ENCODE measurements around the gene BET1L. TPM values are rescaled to one million over a fixed set of nuclear protein-coding genes. Genes with fewer than 3 reads are reported as not detected.
"Not testable (repeated sequence)": the region's sequence is repeated elsewhere in the genome, so short reads cannot be mapped to it uniquely, and the experiment has no call there.

BET1L gene
- total RNA-seq, 1 donor, result 27.2 TPM

DNA sequence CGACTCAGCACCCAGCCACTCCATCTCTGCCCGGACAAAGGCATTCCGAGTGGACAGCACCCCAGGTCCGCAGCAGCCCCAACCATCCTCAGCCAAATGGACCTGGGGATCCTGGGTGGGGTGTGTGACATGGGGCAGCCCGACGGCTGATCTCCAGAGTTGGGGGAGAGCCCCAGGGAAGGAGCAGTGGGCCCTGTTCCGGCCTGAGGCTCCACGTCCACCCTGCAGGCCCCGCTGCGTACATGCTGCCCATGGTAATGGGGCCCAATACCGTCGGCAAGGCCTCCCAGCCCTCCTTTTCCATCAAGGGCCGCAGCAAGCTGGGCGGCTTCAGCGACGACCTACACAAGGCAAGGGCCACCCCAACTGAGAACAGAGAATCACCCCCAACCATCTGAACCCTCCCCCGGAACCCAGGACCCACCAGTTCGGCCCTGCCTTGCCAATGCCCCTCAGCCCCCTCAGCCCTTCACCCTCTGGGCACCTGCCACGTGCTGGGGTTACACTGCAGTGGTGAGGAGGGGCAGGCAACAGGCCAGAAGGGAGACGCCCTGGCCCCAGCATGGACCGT is 8.9 kb downstream of the BET1L start:
- no peak for DNase-seq (ENCODE audit: low read depth in 2 of 3, low spot score in 2 of 3)

DNA sequence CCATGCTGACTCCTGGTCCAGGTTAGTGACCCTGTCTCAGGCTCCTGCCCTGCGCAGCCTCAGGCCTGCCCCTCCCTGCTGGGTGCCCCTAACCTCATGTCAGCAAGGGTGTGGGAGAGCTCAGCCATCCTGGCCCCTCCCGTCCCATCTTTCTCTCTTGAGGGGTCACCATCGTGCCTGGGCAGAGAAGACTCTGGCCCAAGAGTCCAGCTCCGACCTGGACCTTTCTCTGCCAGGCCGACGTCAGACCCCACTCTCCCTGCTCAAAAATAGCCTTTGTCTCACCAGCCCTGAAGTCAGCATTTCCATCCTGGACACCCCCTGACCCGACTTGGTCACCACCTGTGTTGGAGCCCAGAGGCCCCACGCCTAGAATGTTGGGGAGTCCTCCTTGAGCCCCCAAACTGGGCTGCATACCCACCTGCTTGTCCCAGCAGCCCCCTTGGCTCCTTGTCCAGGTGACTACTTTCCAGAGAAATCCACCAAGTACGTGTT is 9.4 kb downstream of the BET1L start:
- DNase-seq (ENCODE audit: low read depth in 2 of 3, low spot score in 2 of 3), result no peak

DNA sequence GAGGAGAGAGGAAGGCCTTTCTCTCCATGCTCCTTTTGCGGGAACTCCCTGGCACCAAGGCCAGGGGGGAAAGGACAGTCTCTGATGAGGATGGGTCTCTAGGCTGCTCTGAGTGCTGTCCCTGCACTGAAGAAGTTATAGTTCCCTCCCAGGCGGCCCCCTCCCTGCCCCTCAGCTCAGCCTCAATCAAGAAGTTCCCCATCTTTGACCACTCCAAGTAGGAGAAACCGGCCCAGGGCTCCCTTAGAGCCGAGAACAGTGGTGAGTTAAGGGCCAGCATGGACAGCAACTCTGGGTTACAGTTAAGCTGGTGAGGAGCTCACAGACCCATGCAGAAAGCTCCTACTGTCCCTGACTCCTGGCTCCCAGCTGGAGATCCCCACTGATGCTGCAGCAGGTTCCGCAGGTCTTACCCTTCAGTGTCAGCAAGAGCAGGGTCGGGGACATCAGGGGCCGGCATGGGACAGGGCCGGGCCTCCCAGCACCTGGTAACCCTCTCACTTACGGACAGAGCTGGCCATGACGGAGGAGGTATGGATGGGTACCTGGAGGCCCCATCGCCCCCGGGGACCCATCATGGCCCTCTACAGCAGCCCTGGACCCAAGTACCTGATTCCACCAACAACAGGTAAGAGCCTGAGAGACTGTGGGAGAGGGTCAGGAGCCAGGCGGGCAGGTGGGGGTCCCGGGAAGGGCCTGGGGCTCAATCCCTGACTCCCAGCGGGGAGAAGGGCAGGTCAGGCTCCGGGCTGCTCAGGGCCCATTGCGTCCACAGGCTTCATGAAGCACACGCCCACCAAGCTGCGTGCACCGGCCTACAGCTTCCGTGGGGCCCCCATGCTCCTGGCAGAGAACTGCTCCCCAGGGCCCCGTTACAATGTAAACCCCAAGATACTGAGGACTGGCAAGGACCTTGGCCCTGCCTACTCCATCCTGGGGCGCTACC is 10.1 kb downstream of the BET1L start:
- DNase-seq (ENCODE audit: low read depth in 2 of 3, low spot score in 2 of 3), result no peak

DNA sequence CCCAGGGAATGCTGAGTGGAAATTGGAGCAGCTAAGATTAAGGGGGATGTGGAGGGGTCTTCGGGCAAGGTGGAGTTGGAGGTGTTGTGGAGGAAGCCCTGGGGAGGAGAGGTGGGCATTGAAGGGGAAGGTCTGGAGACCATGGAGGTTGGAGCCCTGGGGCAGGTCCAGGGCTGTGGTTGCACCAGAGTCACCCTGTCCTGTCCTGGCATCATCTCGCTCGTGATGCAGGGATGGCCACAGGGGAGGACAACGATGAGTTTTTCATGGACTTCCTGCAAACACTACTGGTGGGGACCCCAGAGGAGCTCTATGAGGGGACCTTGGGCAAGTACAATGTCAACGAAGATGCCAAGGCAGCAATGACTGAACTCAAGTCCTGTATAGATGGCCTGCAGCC is 13.7 kb downstream of the BET1L start:
- DNase-seq (ENCODE audit: low read depth in 2 of 3, low spot score in 2 of 3), result not testable (repeated sequence)

DNA sequence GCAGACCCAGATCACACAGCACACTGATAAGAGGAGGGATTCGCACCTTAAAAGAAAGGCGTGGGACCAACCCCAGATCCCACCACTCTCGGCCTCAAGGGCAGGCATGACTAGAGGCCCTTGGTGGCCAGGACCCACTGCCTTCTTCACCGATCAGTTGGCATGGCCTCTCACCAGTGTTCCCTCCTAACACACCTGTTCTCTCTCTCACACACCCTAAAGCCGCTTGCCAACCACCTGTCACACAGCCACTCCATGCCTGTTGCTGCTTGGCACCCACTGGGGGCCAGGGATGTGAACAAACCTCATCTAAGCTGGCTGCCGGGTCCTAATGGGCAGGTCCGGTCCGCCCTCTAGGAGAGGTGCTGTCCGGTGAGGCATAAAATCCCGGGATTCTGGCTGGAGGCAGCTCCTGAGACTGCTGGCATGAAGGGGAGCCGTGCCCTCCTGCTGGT is 14.5 kb downstream of the BET1L start, which contains the start of gene SCGB1C1:
Gene SCGB1C1 (plus strand): TSS at position 405 of the 455 bp plus-strand sequence. CDS start 22 bp downstream, at position 427.
- not testable (repeated sequence) for DNase-seq (ENCODE audit: low read depth in 2 of 3, low spot score in 2 of 3)

DNA sequence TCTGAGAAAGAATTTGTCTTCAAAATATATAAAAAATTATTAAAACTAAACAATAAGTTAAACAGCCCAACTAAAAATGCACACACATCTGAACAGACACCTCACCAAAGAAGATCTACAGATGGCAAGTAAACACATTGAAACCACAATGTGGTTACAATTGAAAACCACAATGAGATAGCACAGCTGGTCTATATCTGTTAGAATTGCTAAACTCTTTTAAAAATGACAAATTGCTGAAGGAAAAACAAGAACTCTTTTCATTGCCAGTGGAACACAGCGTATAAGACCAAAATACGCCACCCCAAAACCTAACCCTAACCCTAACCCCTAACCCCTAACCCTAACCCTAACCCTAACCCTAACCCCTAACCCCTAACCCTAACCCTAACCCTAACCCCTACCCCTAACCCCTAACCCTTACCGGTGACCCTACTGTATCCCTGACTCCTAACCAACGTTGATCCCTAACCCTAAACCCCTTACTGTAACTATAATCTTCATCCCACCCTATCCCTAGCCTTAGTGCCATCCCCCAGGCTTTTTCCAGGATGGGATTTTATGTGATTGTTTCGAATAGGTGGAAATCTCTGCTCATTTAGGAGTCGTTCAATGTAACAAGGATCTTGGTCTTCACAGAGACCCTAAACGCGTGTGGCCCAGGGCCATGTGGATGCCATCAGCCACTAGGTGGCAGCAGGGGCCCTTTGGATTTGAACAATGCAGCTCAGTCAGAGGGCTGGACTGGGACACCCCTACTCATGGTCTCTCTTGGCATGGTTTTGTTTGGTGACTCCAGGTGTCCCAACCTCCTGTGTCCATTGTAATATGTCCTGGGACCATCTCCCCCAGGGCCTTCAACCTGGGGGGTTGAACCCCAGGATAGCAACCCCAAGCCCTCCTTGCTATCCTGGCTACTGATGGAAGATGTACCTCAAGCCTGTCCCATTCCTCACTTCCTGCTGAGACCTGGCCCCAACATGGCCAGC is 15.4 kb downstream of the BET1L start:
- DNase-seq (ENCODE audit: low read depth in 2 of 3, low spot score in 2 of 3), result not testable (repeated sequence)

DNA sequence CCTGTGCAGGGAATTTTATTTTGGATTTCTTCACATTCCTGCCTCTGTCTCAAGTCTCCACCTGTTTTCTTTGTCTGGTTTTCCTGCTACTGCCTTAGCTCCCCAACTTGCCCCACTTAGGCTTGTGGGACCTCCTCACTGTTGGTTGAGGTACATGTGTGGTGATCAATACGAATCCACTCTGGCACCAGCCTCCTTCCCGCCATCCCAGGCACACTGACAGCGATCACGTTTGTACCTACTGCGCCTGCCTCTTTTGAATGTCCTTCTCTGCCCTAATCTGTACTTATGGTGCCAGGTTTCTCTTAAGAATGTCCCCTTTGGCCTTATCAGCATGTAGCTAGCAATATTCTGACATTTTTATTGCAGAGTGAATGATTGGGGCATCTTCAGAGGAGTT is 16.7 kb downstream of the BET1L start:
- not testable (repeated sequence) for DNase-seq (ENCODE audit: low read depth in 2 of 3, low spot score in 2 of 3)

DNA sequence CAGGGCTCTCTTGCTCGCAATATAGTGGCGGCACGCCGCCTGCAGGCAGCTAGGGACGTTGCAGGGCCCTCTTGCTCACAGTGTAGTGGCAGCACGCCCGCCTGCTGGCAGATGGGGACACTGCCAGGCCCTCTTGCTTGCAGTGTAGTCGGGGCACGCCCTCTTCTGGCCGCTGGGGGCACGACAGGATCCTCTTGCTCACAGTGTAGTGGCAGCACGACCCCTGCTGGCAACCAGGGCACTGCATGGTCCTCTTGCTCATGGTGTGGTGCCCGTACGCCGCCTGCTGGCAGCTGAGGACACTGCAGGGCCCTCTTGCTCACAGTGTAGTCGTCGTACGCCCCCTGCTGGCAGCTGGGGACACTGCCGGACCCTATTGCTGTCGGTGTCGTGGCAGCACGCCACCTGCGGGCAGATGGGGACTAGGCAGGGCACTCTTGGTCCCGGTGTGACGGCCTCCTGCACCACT is 17.3 kb downstream of the BET1L start:
- not testable (repeated sequence) for DNase-seq (ENCODE audit: low read depth in 2 of 3, low spot score in 2 of 3)

DNA sequence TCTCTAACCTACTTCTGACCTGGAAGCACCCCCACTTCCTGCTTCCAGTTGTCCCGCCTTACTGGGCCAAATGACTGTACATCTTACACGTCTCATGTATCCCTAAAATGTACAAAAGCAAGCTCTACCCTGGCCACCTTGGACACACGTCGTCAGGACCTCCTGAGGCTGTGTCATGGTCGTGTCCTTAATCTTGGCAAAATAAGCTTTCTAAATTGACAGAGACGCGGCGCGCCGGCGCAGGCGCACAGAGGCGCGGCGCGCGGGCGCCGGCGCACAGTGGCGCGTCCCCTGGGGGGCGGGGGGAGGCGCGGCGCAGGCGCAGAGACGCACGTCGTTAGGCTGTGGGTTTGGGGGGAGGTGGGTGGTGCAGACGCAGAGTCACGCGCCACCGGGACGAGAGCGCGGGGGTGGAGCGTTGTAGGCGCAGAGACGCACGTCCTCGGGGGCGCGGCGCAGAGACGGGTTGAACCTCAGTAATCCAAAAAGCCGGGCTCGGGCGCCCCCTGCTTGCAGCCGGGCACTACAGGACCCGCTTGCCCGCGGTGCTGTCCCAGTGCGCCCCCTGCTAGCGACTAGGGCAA is 17.9 kb downstream of the BET1L start:
- DNase-seq (ENCODE audit: low read depth in 2 of 3, low spot score in 2 of 3), result not testable (repeated sequence)

DNA sequence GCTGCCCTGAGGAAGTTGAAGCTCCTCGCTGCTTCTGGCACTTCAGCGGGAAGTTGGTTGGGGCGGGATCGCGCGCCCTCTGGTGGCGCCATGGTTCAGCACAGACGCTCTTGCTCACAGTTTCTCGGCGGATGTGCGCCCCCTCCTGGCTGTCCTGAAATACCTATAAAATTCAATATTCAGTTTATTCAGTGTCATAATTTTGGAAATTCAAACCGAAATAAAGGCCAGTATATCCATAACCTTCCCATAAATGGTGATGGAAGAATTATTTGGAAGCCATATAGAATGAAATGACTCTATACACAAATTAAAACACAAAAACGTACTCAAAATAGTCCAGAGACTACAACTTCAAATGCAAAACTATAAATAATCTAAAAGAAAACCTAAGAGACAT is 27.0 kb downstream of the BET1L start:
- DNase-seq (ENCODE audit: low read depth in 2 of 3, low spot score in 2 of 3), result not testable (repeated sequence)

Small RNA genes within 50 kb of the gene (small RNA-seq; reads per million reads assigned to genes)
- gene RNU6-447P, result not detected

Other genes with a start within 250 kb of the BET1L start
- gene SCGB1C1, start 14.3 kb downstream of the BET1L start, total RNA-seq, result not detected
- gene RIC8A, start 309 bp upstream of the BET1L start, total RNA-seq, result 97.5 TPM
- 17.8 TPM for gene SIRT3, start 28.9 kb upstream of the BET1L start, total RNA-seq
- gene PSMD13, start 29.6 kb upstream of the BET1L start, total RNA-seq, result 73.2 TPM
- 0.54 TPM for gene NLRP6, start 71.0 kb upstream of the BET1L start, total RNA-seq
- 35.3 TPM for gene PGGHG, start 81.7 kb upstream of the BET1L start, total RNA-seq
- gene IFITM5, start 92.1 kb upstream of the BET1L start, total RNA-seq, result not detected
- gene IFITM2, start 100.4 kb upstream of the BET1L start, total RNA-seq, result 200 TPM
- gene IFITM1, start 106.6 kb upstream of the BET1L start, total RNA-seq, result 78.1 TPM
- 50.6 TPM for gene IFITM3, start 113.5 kb upstream of the BET1L start, total RNA-seq
- gene B4GALNT4, start 162.1 kb upstream of the BET1L start, total RNA-seq, result 3.5 TPM
- 0.27 TPM for gene PKP3, start 186.8 kb upstream of the BET1L start, total RNA-seq
- gene SIGIRR, start 207.6 kb upstream of the BET1L start, total RNA-seq, result 75.7 TPM
- 7.0 TPM for gene ANO9, start 234.6 kb upstream of the BET1L start, total RNA-seq
- gene PTDSS2, start 242.9 kb upstream of the BET1L start, total RNA-seq, result 42.3 TPM